Left lung (tissue), 10 donors: Measurements from ENCODE around the gene HES5. TPM values are rescaled to one million over a fixed set of nuclear protein-coding genes. Genes with fewer than 3 reads are reported as not detected.

Experiments used
- ATAC-seq: fragments of 200-7000 bp; cut with Tn5 transposase; one replicate; pipeline ENCODE4 v1.9.1; 2020; ENCODE audit warnings: moderate library complexity
- DNase-seq, 4 donors: peaks; one replicate each; pipeline ENCODE4 v3.0.0-alpha.2; 2013 to 2020
- H3K27ac ChIP-seq, 2 donors: fragments of 200-600 bp; sonication (generic) in 1 of 2; one replicate each; pipeline versions ENCODE4 v1.5.0 to v1.8.0; 2020 to 2021
- H3K27me3 ChIP-seq, 2 donors: fragments of 200-600 bp; sonication (generic) in 1 of 2; one replicate each; pipeline versions ENCODE4 v1.5.0 to v1.8.0; 2020 to 2021
- H3K36me3 ChIP-seq, 2 donors: fragments of 200-600 bp; sonication (generic) in 1 of 2; one replicate each; pipeline versions ENCODE4 v1.5.0 to v1.8.0; 2020 to 2021
- H3K4me1 ChIP-seq, 2 donors: fragments of 200-600 bp; one replicate each; pipeline ENCODE4 v1.8.0; 2021
- H3K4me3 ChIP-seq, 2 donors: fragments of 200-600 bp; sonication (generic) in 1 of 2; one replicate each; pipeline versions ENCODE4 v1.5.0 to v1.8.0; 2020 to 2021; ENCODE audit warnings: mild to moderate bottlenecking in 1 of 2
- H3K9me3 ChIP-seq, 2 donors: fragments of 200-600 bp; sonication (generic) in 1 of 2; one replicate each; pipeline versions ENCODE4 v1.5.0 to v1.8.0; 2020 to 2021
- CTCF ChIP-seq, 2 donors: fragments of 200-600 bp; sonication (generic) in 1 of 2; IDR thresholded peaks; one replicate each; pipeline versions ENCODE4 v1.5.0 to v1.8.0; 2021; ENCODE audit warnings: antibody characterized with exemption in 2 of 2
- intact Hi-C, 2 donors: fragments of 100-400 bp; cut with DNase I; formaldehyde crosslinking; loops; one replicate each; pipeline versions ENCODE4 v1.11.2 to v1.14.2; 2022
- polyA plus RNA-seq, 6 donors: library from polyadenylated mRNA; unstranded; fragments of 120-200 nt; gene quantifications; one replicate each; pipeline ENCODE4 v1.2.1, GENCODE V29; 2013; ENCODE audit not compliant: insufficient read length in 6 of 6
- total RNA-seq, 2 donors: library from RNA; stranded (reverse); fragmentation: NEBNext Ultra II Directional; extraction: Animal tissue kit (Norgen Biotek cat#: 25700); gene quantifications; one replicate each; pipeline ENCODE4 v1.2.1, GENCODE V29; 2021
- donor health status: DM: no; HTN: yes; CAD: no.
- donor health status: DM: no; HTN: no; CAD: no.

Gene HES5
- total and polyA plus RNA-seq, 8 donors = 0.21 to 1.2 (median 0.65) TPM

GRCh38 chr1:2488688-2489087, 41.4 kb downstream of the HES5 start:
- Histone ChIP-seq H3K9me3 (peaks cover 0 to 20% of the 10 kb centered on the region in 2 donors), H3K27me3 (peaks cover 0 to 29% of the 10 kb centered on the region in 2 donors), H3K27ac (no peak overlapping the region), H3K36me3 (no peaks in the 10 kb centered on the region), H3K4me1 (no peaks in the 10 kb centered on the region), H3K4me3 (no peak overlapping the region)
- no peak for ATAC-seq
- no peak for TF ChIP-seq CTCF (IDR thresholded peaks at IDR 0.05)
- intact Hi-C loops = no loop called here
- DNase-seq = no peak

- ATAC-seq = no peak
- no peak overlapping the region for H3K27ac ChIP-seq
- no peak for TF ChIP-seq CTCF (IDR thresholded peaks at IDR 0.05)
- DNase-seq = no peak
- intact Hi-C loops = no loop called here
- peaks cover 0 to 8% of the 10 kb centered on the region in 2 donors for H3K27me3 ChIP-seq
- H3K4me1 ChIP-seq = no peaks in the 10 kb centered on the region
- no peaks in the 10 kb centered on the region for H3K36me3 ChIP-seq
- H3K4me3 ChIP-seq = no peak overlapping the region
- peaks cover 0 to 20% of the 10 kb centered on the region in 2 donors for H3K9me3 ChIP-seq
Measured at GRCh38 chr1:2486558-2486957, 43.5 kb downstream of the HES5 start.

DNA sequence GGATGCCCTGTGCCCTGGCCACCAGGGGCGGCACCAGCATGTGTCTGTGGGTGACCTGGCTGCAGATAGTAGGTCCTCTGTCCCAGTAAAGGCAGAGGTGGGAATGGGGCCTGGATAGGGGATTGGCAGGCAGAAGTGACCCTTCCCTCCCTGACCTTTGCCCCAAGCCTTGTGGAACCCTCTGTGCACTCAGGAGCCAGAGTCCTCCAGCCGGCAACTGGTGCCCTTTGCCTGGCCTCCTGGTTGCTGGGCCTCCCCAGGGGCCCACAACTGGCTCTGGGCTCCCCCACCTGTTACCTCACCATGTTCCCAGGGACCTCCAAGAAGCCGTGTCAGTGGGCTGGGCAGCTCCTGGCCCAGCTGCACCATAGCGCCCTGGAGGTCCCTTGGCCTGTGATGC, 44.0 kb downstream of the HES5 start:
- no peak for DNase-seq
- Histone ChIP-seq H3K4me3 (no peak overlapping the region), H3K27me3 (peaks cover 0 to 2% of the 10 kb centered on the region in 2 donors), H3K4me1 (no peaks in the 10 kb centered on the region), H3K36me3 (no peaks in the 10 kb centered on the region), H3K9me3 (peaks cover 0 to 20% of the 10 kb centered on the region in 2 donors), H3K27ac (no peak overlapping the region)
- ATAC-seq = no peak
- intact Hi-C loops = no loop called here
- no peak for TF ChIP-seq CTCF (IDR thresholded peaks at IDR 0.05)

- no peak for ATAC-seq
- H3K27me3 ChIP-seq = peaks cover 0 to 3% of the 10 kb centered on the region in 2 donors
- no peak overlapping the region for H3K27ac ChIP-seq
- intact Hi-C loops = no loop called here
- H3K4me3 ChIP-seq = no peak overlapping the region
- no peaks in the 10 kb centered on the region for H3K4me1 ChIP-seq
- DNase-seq = no peak
- peaks cover 0 to 14% of the 10 kb centered on the region in 2 donors for H3K9me3 ChIP-seq
- H3K36me3 ChIP-seq = no peaks in the 10 kb centered on the region
- no peak for TF ChIP-seq CTCF (IDR thresholded peaks at IDR 0.05)
Measured at GRCh38 chr1:2483970-2484369, 46.1 kb downstream of the HES5 start.

DNA sequence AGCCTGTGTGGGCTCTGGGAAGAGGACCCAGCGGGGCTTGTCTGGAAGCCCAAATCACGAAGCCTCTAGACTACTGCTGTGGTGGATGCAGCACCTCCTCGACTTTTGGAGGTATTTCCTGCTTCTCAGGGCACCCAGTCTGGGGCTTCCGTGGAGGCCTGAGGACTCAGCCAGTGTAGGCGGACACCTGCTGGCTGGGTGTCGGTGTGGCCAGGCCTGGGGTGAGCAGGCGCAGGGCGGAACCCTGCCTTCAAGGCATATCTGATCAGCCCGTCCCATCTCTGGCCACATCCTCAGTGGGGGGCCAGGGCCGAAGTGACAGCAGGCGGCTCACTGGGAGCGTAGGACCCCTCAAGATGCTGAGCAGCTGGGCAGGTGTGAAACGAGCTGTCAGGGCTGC, 47.0 kb downstream of the HES5 start:
- DNase-seq (no peak), ATAC-seq (no peak)
- Histone ChIP-seq H3K4me3 (no peak overlapping the region), H3K36me3 (no peaks in the 10 kb centered on the region), H3K4me1 (no peaks in the 10 kb centered on the region), H3K27me3 (peaks cover 0 to 12% of the 10 kb centered on the region in 2 donors), H3K27ac (no peak overlapping the region), H3K9me3 (peaks cover 0 to 5% of the 10 kb centered on the region in 2 donors)
- intact Hi-C loops = no loop called here
- TF ChIP-seq CTCF (IDR thresholded peaks at IDR 0.05) = no peak
